HG03045 (cell line): ENCODE measurements around the gene FBXO42.

Experiments used
- ATAC-seq: cut with Tn5 transposase; IDR thresholded peaks from one replicate; pipeline ENCODE4 v1.9.1; 2021; ENCODE audit warnings: mild to moderate bottlenecking, moderate library complexity; ENCODE audit not compliant: unreplicated experiment

Gene FBXO42

GRCh38 chr1:16351994-16352841 is at the start of gene FBXO42:
FBXO42 (minus strand) TSS chr1:16352480; CDS start chr1:16315418, 37,062 bp downstream.
- peak; percentile 88 for ATAC-seq

- no peak for ATAC-seq
These were observed 46.2 kb upstream of the FBXO42 start for GRCh38 chr1:16398371-16398953.

DNA sequence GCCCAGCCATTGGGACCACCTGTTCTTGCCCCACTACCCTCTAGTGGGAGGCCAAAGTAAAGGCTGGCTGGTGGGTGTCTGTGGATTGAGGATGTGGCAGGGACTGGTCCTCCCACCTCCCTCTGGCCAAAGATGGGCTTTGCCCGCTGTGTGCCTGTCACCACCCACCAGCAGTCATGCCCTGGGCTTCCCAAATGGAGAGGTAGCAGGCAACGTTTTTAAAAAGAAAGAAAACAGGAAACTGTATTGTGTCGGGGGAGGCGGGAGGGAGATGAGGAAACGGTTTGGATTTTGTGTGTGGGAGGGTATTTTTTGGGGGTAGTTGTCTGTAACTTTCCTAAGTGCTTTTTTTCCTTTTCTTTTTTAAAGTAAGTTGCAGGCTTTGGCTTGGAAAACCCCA is 44.8 kb upstream of the FBXO42 start:
- ATAC-seq = no peak

GRCh38 chr1:16396591-16396990 is 44.3 kb upstream of the FBXO42 start:
- no peak for ATAC-seq

DNA sequence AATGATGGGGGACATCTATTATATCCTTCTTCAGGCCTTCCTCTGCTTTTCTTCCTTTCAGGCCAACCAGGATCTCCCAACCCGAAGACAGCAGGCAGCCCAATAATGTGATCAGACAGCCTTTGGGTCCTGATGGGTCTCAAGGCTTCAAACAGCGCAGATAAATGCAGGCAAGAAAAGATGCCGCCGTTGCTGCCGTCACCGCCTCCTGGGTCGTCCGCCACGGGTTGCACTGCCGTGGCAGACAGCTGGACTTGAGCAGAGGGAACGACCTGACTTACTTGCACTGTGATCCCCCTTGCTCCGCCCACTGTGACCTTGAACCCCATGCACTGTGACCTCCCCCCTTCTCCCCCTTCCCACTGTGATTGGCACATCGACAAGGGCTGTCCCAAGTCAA is 42.7 kb upstream of the FBXO42 start:
- ATAC-seq = no peak

DNA sequence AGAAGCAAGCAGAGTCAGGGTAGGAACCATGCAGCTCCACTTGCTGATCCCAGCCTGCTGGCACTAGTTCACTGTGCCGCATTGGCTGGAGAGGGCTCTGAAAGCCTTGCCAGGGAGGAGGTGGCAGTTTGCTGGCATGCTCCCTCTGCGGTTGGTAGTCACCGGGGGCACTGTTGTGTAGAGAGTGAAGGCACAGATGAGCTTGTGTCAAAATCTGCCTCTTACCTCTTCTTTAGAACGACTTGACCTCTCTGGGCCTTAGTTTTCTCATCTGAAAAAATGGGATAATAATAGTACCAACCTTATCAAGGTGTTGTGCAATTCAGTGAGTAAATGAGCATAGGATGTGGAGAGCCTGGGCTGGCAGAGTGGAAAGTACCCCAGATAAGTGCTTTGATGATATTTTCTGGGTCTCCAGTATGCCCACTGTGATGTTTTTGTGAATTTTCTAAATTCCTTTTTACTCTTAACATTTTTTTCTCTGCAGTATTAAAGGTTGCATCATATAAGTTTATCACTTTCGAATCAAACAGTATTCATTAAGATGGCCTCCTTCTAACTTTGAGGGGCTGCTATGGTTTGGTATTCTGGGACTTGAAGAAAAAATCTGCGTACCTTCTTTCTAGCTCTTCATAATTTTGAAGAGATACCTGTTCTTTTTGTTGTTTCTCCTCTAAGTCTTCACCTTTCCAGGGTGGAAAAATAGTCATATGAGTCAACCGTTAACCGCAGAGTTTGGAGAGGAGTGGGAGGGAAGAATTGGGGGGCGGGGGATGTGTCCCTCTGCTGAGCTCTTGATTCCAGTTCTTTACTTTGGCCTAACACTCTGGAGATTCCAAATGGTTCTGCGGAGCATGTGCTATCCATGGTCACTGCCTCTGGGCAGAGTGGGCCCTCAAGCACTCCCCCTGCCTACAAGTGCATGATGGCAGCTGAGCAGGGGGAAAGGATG is 41.6 kb upstream of the FBXO42 start:
- no peak for ATAC-seq

DNA sequence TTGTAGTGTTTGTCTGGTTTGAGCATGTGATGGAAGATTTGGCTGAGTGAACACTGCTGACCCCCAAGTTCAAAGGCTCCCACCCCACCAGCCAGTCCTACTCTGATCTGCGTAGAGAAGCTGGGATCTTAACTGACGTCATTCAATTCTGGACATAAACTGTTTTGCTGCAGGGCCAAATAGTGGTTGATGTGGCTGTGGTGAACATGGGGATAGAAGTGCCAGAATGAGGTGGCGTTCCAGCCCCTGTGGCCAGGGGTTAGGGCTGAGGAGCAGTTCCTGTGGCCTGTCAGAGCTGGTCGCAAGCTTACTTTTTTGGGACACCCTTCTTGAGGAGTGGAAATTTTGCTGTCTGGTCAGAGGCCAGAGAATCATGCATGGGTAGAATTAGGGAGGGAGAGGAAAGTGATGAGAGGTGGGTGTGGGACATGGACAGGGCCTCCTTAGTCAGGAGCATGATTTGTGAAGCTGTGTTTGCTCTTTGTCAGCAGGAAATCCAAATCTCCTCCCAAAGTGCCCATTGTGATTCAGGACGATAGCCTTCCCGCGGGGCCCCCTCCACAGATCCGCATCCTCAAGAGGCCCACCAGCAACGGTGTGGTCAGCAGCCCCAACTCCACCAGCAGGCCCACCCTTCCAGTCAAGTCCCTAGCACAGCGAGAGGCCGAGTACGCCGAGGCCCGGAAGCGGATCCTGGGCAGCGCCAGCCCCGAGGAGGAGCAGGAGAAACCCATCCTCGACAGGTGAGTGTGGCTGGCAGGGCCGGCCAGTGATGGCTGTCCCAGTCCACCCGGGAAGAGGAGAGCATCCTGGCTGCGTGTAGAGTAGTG is 40.7 kb upstream of the FBXO42 start:
- no peak for ATAC-seq

DNA sequence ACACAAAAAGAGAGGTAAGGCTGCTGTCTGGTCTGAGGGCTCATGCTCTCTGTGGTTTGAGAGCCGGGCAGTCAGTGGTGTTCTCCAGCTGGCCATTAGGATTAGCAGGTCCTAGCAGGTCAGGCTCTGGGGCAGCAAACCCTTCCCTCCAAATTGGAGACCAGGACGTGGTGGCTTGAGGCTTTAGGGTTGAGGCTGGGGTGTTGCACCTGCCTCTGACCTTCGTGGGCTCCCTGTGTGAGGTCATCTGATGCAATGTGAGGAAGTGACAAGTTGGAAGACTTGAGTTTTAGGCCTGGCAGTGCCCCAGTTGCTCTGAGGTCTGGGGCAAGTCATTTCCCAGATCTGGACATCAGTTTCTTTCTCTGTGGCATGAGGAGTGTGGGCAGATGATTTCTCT is 39.1 kb upstream of the FBXO42 start:
- ATAC-seq = no peak

GRCh38 chr1:16387201-16388188 is 35.2 kb upstream of the FBXO42 start:
- ATAC-seq = no peak

- ATAC-seq = no peak
These were observed 34.3 kb upstream of the FBXO42 start for GRCh38 chr1:16386454-16387113.

DNA sequence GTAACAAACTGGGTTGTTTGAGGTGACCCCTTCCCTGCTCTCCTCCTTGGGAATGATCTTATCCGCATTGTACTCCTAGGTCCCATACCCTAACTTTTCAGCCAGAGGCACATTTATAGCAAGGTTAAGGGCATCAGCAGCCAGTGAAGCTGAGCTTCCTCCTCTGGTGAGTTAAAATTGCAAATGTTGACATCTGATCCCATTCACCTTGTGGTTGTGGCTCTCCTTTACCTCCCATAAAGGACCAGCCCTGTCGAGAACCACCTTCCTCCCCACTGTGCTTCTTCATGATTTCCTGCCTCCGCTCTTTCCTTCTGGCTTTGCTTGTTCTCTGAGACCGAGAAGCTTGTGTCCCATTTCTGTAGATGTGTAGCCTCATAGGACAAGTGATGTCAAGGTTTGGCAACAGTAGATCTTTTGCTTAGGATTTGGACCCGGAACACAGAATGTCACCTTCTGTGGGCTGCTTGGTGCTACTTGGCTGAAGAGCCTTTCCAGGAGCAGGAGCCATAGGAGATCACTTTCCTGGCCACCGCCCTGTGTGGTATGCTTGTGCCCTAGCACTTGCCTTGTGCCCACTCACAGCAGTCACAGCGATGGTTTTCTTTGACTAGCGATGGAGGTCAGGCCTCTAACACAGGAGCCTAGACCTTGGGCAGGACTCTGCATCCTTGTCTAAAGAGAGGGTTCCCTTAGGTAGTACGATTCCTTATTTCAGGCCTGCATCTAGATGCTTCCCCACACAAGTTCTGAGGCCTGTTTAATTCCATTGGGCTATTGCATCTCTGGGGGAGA is 33.6 kb upstream of the FBXO42 start:
- no peak for ATAC-seq

DNA sequence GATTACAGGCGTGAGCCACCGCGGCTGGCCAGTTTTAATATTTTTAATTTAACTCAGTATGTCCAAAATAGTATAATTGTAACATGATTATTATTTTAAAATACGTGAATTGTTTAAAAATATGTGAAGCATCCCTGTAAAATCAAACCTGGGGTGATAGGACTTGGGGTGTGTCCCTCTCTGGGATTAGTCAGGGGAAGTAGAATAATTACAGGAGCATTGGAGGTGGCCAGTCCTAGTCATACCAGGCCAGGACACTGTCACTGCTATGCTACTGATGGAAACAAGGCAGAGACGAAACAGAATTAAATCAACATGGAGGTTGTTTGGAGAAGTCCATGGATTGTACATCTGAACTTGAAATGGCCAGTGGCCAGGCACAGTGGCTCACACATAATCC is 31.6 kb upstream of the FBXO42 start:
- ATAC-seq = no peak

GRCh38 chr1:16380868-16381267 is 28.6 kb upstream of the FBXO42 start:
- no peak for ATAC-seq

- ATAC-seq = no peak
These were observed 26.2 kb upstream of the FBXO42 start for GRCh38 chr1:16378443-16378842.

DNA sequence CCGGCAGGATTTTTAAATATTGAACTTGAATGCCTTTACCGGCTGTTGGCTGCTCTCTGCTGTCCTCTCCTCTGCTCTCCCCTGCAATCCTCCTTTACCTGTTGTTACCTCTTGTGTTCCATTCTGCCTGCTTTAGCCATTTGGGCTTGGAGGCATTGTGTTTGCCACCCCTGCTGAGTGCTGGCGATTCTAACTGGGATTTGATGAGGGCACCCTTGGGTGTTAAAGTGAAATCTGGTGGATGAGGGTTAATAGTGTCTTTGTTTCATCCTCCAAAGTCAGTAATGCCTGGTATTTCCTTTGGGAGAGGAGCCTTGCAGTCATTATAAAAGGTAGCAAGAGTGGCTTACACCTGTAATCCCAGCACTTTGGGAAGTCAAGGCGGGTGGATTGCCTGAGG is 24.7 kb upstream of the FBXO42 start:
- no peak for ATAC-seq

- ATAC-seq = no peak
These were observed 23.5 kb upstream of the FBXO42 start for GRCh38 chr1:16375521-16376340.

- no peak for ATAC-seq
These were observed 22.0 kb upstream of the FBXO42 start for GRCh38 chr1:16374266-16374665.
